ENCODE results near the gene MAD1L1. TPM values are rescaled to one million over a fixed set of nuclear protein-coding genes. Genes with fewer than 3 reads are reported as not detected.

The MAD1L1 gene
- total RNA-seq, 1 experiment from 2014 or later, result 38.5 TPM

- Histone ChIP-seq H3K36me3 (ENCODE audit: control insufficient read depth in 1 of 2, insufficient read depth in 2 of 2, low read length in 2 of 2) (no peaks in the 10 kb centered on the region), H3K9ac (ENCODE audit: low read length) (no peak overlapping the region), H3K4me3 (replicated peaks in 1 of 2; ENCODE audit: low read depth in 1 of 2, low read length in 2 of 2) (no peak overlapping the region), H4K20me1 (ENCODE audit: insufficient read depth) (no peaks in the 10 kb centered on the region), H3K79me2 (ENCODE audit: insufficient read depth, low read length) (no peaks in the 10 kb centered on the region), H3K4me2 (ENCODE audit: low read length) (no peak overlapping the region), H3K4me1 (ENCODE audit: control insufficient read depth in 1 of 2, insufficient read depth in 2 of 2, low read length in 2 of 2) (peaks cover 13% of the 10 kb centered on the region in 2 experiments; a peak in 3 of 4 replicates), H3K9me3 (ENCODE audit: control insufficient read depth in 1 of 2, insufficient read depth in 1 of 2, low read depth in 1 of 2, low read length in 2 of 2) (no peaks in the 10 kb centered on the region), H2AFZ (ENCODE audit: low read depth, low read length, poor library complexity, severe bottlenecking) (no peak overlapping the region), H3K27ac (ENCODE audit: low read depth, low read length) (no peak overlapping the region), H3K27me3 (ENCODE audit: insufficient read depth, low read length) (no peaks in the 10 kb centered on the region), H3K9me2 (ENCODE audit: insufficient read depth) (no peaks in the 10 kb centered on the region)
- intact Hi-C loops (cut with micrococcal nuclease), result no loop called here
- TF ChIP-seq ELF1 (IDR thresholded peaks at IDR 0.05; ENCODE audit: borderline replicate concordance, low read depth) (no peak), CTCF (IDR thresholded peaks at IDR 0.05 in 2 of 3, conservative IDR thresholded peaks at IDR 0.05 in 1 of 3; ENCODE audit: borderline replicate concordance in 1 of 3, insufficient read depth in 1 of 3, low read depth in 2 of 3, low read length in 2 of 3) (no peak)
- no TSS peak for BruUV-seq (replicated peaks)
- CTCF ChIA-PET, result no interaction called here
- ATAC-seq (no peak), DNase-seq (ENCODE audit: low read depth, low spot score) (no peak)
- POLR2A ChIA-PET, result no interaction called here
- RAD21 ChIA-PET (ENCODE audit: low non-redundant PET in 1 of 2, low total read pairs in 2 of 2, uncharacterized antibody in 2 of 2, unreplicated experiment in 2 of 2), result no interaction called here
Measured at GRCh38 chr7:1943933-1944618, 288.7 kb downstream of the MAD1L1 start.

- no peak overlapping the region for H3K4me3 ChIP-seq (replicated peaks in 1 of 2; ENCODE audit: low read depth in 1 of 2, low read length in 2 of 2)
- ChIA-PET CTCF (no interaction called here), POLR2A (no interaction called here), RAD21 (ENCODE audit: low non-redundant PET in 1 of 2, low total read pairs in 2 of 2, uncharacterized antibody in 2 of 2, unreplicated experiment in 2 of 2) (no interaction called here)
- no peak overlapping the region for H2AFZ ChIP-seq (ENCODE audit: low read depth, low read length, poor library complexity, severe bottlenecking)
- no peak for TF ChIP-seq ZNF274 (IDR thresholded peaks at IDR 0.05; ENCODE audit: low read depth, low read length)
- TF ChIP-seq CTCF (IDR thresholded peaks at IDR 0.05 in 2 of 3, conservative IDR thresholded peaks at IDR 0.05 in 1 of 3; ENCODE audit: borderline replicate concordance in 1 of 3, insufficient read depth in 1 of 3, low read depth in 2 of 3, low read length in 2 of 3), result no peak
- no peak for TF ChIP-seq ZFX (IDR thresholded peaks at IDR 0.05)
- no peaks in the 10 kb centered on the region for H3K36me3 ChIP-seq (ENCODE audit: control insufficient read depth in 1 of 2, insufficient read depth in 2 of 2, low read length in 2 of 2)
- H3K79me2 ChIP-seq (ENCODE audit: insufficient read depth, low read length), result no peaks in the 10 kb centered on the region; the same call in 1 of the 2 replicates
- ATAC-seq (no peak), DNase-seq (ENCODE audit: low read depth, low spot score) (no peak)
- peaks cover 13% of the 10 kb centered on the region in 2 experiments; a peak in 3 of 4 replicates for H3K4me1 ChIP-seq (ENCODE audit: control insufficient read depth in 1 of 2, insufficient read depth in 2 of 2, low read length in 2 of 2)
- H3K27me3 ChIP-seq (ENCODE audit: insufficient read depth, low read length), result no peaks in the 10 kb centered on the region
- no peaks in the 10 kb centered on the region for H4K20me1 ChIP-seq (ENCODE audit: insufficient read depth)
- H3K9me2 ChIP-seq (ENCODE audit: insufficient read depth), result no peaks in the 10 kb centered on the region
- no TSS peak for BruUV-seq (replicated peaks)
- intact Hi-C loops (cut with micrococcal nuclease), result no loop called here
- no peak overlapping the region for H3K9ac ChIP-seq (ENCODE audit: low read length)
- H3K4me2 ChIP-seq (ENCODE audit: low read length), result no peak overlapping the region
- H3K27ac ChIP-seq (ENCODE audit: low read depth, low read length), result no peak overlapping the region
- H3K9me3 ChIP-seq (ENCODE audit: control insufficient read depth in 1 of 2, insufficient read depth in 1 of 2, low read depth in 1 of 2, low read length in 2 of 2), result no peaks in the 10 kb centered on the region
Measured at GRCh38 chr7:1943326-1943725, 289.4 kb downstream of the MAD1L1 start.
